Bronchial epithelial cell (primary cell): ENCODE measurements around the gene ATXN10. TPM values are rescaled to one million over a fixed set of nuclear protein-coding genes. Genes with fewer than 3 reads are reported as not detected.
"Not testable (repeated sequence)": the region's sequence is repeated elsewhere in the genome, so short reads cannot be mapped to it uniquely, and the experiment has no call there.

Source experiments
- DNase-seq: peaks from one replicate; pipeline ENCODE4 v3.0.0-alpha.2; 2010; ENCODE audit warnings: low read depth
- FAIRE-seq: peaks from 2 replicates; lab custom pipeline; 2011; peaks lifted over from hg19 to GRCh38; lab: Jason Lieb, UNC
- H3K27me3 ChIP-seq: 2 replicates; pipeline ENCODE4 v1.5.1; 2011; ENCODE audit warnings: low read length; ENCODE audit not compliant: control insufficient read depth, insufficient read depth
- H3K36me3 ChIP-seq: 2 replicates; pipeline ENCODE4 v1.5.1; 2011; ENCODE audit warnings: low read length; ENCODE audit not compliant: control insufficient read depth, insufficient read depth
- H3K4me3 ChIP-seq: 2 replicates; pipeline ENCODE4 v1.5.1; 2011; ENCODE audit warnings: mild to moderate bottlenecking, low read depth, low read length, control low read depth
- CTCF ChIP-seq: IDR thresholded peaks from 2 replicates; pipeline ENCODE4 v1.5.1; 2011; ENCODE audit warnings: mild to moderate bottlenecking, moderate library complexity, low read length, control low read depth, inconsistent platforms; ENCODE audit not compliant: insufficient read depth, severe bottlenecking
- total RNA-seq: library from RNA; depleted of rRNA; stranded (reverse); fragments of >200 nt; gene quantifications from 2 replicates; pipeline ENCODE4 v1.2.1, GENCODE V29; 2014

ATXN10 gene
- total RNA-seq, result 69.4 and 81.9 TPM in 2 replicates

GRCh38 chr22:45671783-45672563 lies at the start of gene ATXN10:
TSS of gene ATXN10 (plus strand) at chr22:45671834. CDS start at chr22:45672064, 230 bp downstream.
- DNase-seq (peak; percentile 55), FAIRE-seq (no peak)
- H3K36me3 ChIP-seq, result no peaks in the 10 kb centered on the region
- H3K4me3 ChIP-seq, result peak within 1 kb of the TSS; percentile 91
- H3K27me3 ChIP-seq, result no peaks in the 10 kb centered on the region
- no peak for TF ChIP-seq CTCF

- H3K4me3 ChIP-seq, result no peak overlapping the region
- no peaks in the 10 kb centered on the region for H3K36me3 ChIP-seq
- no peak for FAIRE-seq
- no peak for DNase-seq
- TF ChIP-seq CTCF, result no peak
- no peaks in the 10 kb centered on the region for H3K27me3 ChIP-seq
Observed at GRCh38 chr22:45621836-45622600, 49.6 kb upstream of the ATXN10 start.

- not testable (repeated sequence) for H3K27me3 ChIP-seq, FAIRE-seq, DNase-seq, H3K4me3 ChIP-seq, H3K36me3 ChIP-seq
Observed at GRCh38 chr22:45623464-45624145, 48.0 kb upstream of the ATXN10 start.

- TF ChIP-seq CTCF, result no peak
- peak; percentile 81 for FAIRE-seq
- no peak overlapping the region for H3K4me3 ChIP-seq
- H3K27me3 ChIP-seq, result no peaks in the 10 kb centered on the region
- DNase-seq, result peak; percentile 98
- H3K36me3 ChIP-seq, result no peaks in the 10 kb centered on the region
Observed at GRCh38 chr22:45626198-45626651, 45.4 kb upstream of the ATXN10 start.

- Histone ChIP-seq H3K27me3 (peaks cover 2% of the 10 kb centered on the region), H3K36me3 (no peaks in the 10 kb centered on the region), H3K4me3 (no peak overlapping the region)
- no peak for TF ChIP-seq CTCF
- no peak for FAIRE-seq
- DNase-seq, result no peak
Observed at GRCh38 chr22:45627489-45628233, 44.0 kb upstream of the ATXN10 start.
